Measurements from ENCODE around the gene TRPC4AP. TPM values are rescaled to one million over a fixed set of nuclear protein-coding genes. Genes with fewer than 3 reads are reported as not detected.

Gene TRPC4AP
- total RNA-seq, 4 donors from 2014 or later = 58.4 to 67.4 (median 63.5) TPM

- no peak for TF ChIP-seq CTCF (IDR thresholded peaks at IDR 0.05 in 4 of 5, conservative IDR thresholded peaks at IDR 0.05 in 1 of 5)
- TF ChIP-seq POLR2A (IDR thresholded peaks at IDR 0.05) = no peak
- H3K36me3 ChIP-seq = peaks cover 0 to 70% of the 10 kb centered on the region in 2 donors
- ATAC-seq (no peak), DNase-seq (no peak)
- intact Hi-C loops (cut with DNase I; ENCODE audit: low total_unique reads) (no loop called here), in situ Hi-C loops (cut with MboI; ENCODE audit: low sequenced_read_pairs in 4 of 4) (no loop called here)
- H3K27ac ChIP-seq = peak overlapping the region in 1 of 4 donors; percentile 67
- no peak overlapping the region for H3K4me3 ChIP-seq
- no peaks in the 10 kb centered on the region for H3K4me1 ChIP-seq
- H3K9me3 ChIP-seq = no peaks in the 10 kb centered on the region
- H3K27me3 ChIP-seq = no peaks in the 10 kb centered on the region
Observed at GRCh38 chr20:35133735-35134134, 41.1 kb upstream of the TRPC4AP start.

- H3K36me3 ChIP-seq = peaks cover 0 to 73% of the 10 kb centered on the region in 2 donors
- no peak overlapping the region for H3K27ac ChIP-seq
- intact Hi-C loops (cut with DNase I; ENCODE audit: low total_unique reads) = no loop called here
- in situ Hi-C loops (cut with MboI; ENCODE audit: low sequenced_read_pairs in 4 of 4) = no loop called here
- TF ChIP-seq POLR2A (IDR thresholded peaks at IDR 0.05) = no peak
- no peak for TF ChIP-seq CTCF (IDR thresholded peaks at IDR 0.05 in 4 of 5, conservative IDR thresholded peaks at IDR 0.05 in 1 of 5)
- no peaks in the 10 kb centered on the region for H3K4me1 ChIP-seq
- no peak overlapping the region for H3K4me3 ChIP-seq
- no peaks in the 10 kb centered on the region for H3K9me3 ChIP-seq
- H3K27me3 ChIP-seq = no peaks in the 10 kb centered on the region
- ATAC-seq (no peak), DNase-seq (no peak)
Observed at GRCh38 chr20:35133031-35133430, 40.4 kb upstream of the TRPC4AP start.

- in situ Hi-C loops (cut with MboI; ENCODE audit: low sequenced_read_pairs in 4 of 4) (no loop called here), intact Hi-C loops (cut with DNase I; ENCODE audit: low total_unique reads) (no loop called here)
- Histone ChIP-seq H3K9me3 (no peaks in the 10 kb centered on the region), H3K27ac (no peak overlapping the region), H3K27me3 (no peaks in the 10 kb centered on the region), H3K36me3 (peaks cover 0 to 73% of the 10 kb centered on the region in 2 donors), H3K4me3 (no peak overlapping the region), H3K4me1 (no peaks in the 10 kb centered on the region)
- ATAC-seq (no peak), DNase-seq (no peak)
- TF ChIP-seq POLR2A (IDR thresholded peaks at IDR 0.05) = no peak
- TF ChIP-seq CTCF (IDR thresholded peaks at IDR 0.05 in 4 of 5, conservative IDR thresholded peaks at IDR 0.05 in 1 of 5) = no peak
Observed at GRCh38 chr20:35131934-35132333, 39.3 kb upstream of the TRPC4AP start.

- no peaks in the 10 kb centered on the region for H3K4me1 ChIP-seq
- ATAC-seq (no peak), DNase-seq (no peak)
- H3K9me3 ChIP-seq = no peaks in the 10 kb centered on the region
- no peaks in the 10 kb centered on the region for H3K27me3 ChIP-seq
- no peak overlapping the region for H3K4me3 ChIP-seq
- intact Hi-C loops (cut with DNase I; ENCODE audit: low total_unique reads) = no loop called here
- H3K27ac ChIP-seq = no peak overlapping the region
- TF ChIP-seq CTCF (IDR thresholded peaks at IDR 0.05 in 4 of 5, conservative IDR thresholded peaks at IDR 0.05 in 1 of 5) (no peak), POLR2A (IDR thresholded peaks at IDR 0.05) (no peak)
- peaks cover 0 to 85% of the 10 kb centered on the region in 2 donors for H3K36me3 ChIP-seq
- in situ Hi-C loops (cut with MboI; ENCODE audit: low sequenced_read_pairs in 4 of 4) = no loop called here
Observed at GRCh38 chr20:35129647-35130069, 37.1 kb upstream of the TRPC4AP start.

GRCh38 chr20:35125753-35126152 is 33.1 kb upstream of the TRPC4AP start:
- peaks cover 0 to 91% of the 10 kb centered on the region in 2 donors for H3K36me3 ChIP-seq
- in situ Hi-C loops (cut with MboI; ENCODE audit: low sequenced_read_pairs in 4 of 4) = no loop called here

More at GRCh38 chr20:35125753-35126152, 33.1 kb upstream of the TRPC4AP start:
- no peaks in the 10 kb centered on the region for H3K27me3 ChIP-seq
- no peaks in the 10 kb centered on the region for H3K4me1 ChIP-seq
- ATAC-seq = no peak
- no peak overlapping the region for H3K27ac ChIP-seq
- intact Hi-C loops (cut with DNase I; ENCODE audit: low total_unique reads) = no loop called here
- H3K9me3 ChIP-seq = no peaks in the 10 kb centered on the region
- TF ChIP-seq POLR2A (IDR thresholded peaks at IDR 0.05) = no peak
- TF ChIP-seq CTCF (IDR thresholded peaks at IDR 0.05 in 4 of 5, conservative IDR thresholded peaks at IDR 0.05 in 1 of 5) = no peak
- no peak for DNase-seq
- H3K4me3 ChIP-seq = no peak overlapping the region

Measured in gastrocnemius medialis (tissue), 4 donors.